Cortex of kidney (tissue), 1 donor: ENCODE data around the gene KSR1.

ENCODE experiments used
- DNase-seq: peaks from one replicate; lab custom pipeline; 2025; lab: John Stamatoyannopoulos, UW

KSR1 gene

DNA sequence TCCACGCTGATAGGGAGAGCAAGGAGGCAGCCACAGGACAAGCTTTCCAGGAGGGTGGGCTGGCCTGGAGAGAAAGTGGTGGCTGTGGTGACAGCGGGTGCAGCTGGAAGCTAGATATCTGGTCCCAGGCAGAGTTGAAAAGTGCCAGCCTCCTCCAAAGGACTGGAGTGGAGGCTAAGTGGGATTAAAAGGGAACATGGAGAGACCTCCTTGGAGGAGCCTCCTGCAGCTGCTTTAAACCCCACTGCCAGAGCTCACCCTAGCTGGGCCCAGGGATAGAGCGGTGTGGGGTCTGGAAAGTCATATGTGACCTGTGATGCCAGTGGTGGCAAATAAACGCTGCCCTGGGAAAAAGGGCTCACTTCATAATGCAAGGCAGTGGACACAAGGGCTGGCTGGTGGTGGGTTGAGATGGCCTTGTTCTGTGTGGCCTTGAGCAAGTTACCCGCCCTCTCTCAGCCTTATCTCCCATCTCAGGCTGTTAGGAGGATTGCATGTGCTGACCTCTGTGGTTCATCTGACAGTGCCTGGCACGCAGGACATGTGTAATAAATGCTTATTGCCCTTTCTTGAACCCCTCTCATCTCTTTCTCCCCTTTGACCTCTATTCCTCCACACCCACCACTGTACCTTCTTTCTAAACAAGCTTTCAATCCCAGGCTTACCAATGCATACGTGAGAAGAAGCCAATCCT lies 113.8 kb downstream of the KSR1 start:
- no peak for DNase-seq

DNA sequence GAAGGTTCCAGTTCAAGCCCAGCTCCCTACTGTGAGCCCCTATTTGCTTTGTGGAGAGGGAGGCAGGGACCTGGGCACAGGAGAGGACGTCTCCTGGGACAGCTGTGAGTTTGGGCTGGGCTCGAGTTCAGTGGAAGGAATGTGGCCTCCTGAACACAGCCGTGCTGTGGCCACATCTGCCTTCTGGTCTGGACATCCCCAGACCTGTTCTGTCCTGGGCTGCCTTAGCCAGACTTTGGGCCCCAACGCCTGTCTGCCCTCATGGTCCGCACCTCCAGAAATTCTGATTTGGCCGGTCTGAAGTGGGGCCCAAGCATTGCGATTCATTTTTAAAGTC lies 114.3 kb downstream of the KSR1 start:
- DNase-seq = no peak

DNA sequence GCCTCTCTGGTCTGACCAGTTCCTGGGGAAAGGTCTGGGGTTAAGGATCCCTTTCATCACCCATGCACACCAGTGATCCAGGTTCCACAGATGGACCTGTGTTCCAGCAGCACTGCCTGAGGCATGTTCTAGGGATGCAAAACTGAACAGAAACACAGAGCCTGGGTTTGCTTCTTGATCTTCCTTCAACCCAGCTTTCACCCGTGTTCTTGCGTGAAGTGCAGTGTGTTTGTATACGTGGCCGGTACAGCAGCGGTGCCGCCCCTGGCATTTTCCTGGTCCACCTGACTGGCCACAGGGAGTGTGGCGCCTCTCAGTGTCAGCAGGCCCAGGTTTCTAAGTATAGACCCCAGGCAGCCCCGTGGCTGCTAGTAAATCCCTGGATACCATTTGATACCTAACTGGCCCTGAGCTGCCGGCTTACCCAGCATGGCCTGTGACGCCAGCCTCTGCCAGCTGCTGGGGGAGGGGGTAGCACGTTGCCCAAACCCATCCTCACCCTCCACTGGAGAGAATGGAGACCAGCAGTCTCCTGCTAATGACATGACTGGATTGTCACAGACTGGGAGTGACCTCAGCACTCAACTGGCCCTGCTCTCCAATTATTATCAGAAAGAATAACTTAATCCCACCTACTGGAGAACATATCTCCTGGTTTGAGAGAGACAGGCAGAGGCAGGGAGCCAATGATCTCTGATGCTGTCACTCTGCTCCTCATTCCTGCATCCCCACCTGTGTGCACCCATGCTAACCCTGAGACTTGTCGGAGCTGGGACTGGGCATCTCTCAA lies 115.5 kb downstream of the KSR1 start:
- no peak for DNase-seq

DNA sequence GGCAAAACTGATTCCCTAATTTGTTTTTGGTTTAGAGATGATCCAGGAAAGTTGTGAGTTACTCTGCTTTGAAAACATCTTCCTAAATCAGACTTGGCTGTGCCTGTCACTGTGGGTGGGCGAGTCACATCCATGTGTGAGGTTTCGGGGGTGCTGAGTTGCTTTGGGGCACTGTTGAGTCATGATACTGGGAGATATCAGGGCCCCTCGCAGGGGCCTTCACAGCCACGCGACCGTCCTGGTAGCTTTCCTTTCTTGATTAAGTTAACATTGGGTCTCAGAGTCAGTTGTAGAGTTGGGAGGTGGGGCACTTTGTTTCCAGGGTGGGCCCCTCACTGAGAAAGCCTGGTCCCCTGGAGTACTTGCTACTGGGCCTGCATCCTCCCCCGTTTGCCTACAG lies 116.4 kb downstream of the KSR1 start:
- no peak for DNase-seq

DNA sequence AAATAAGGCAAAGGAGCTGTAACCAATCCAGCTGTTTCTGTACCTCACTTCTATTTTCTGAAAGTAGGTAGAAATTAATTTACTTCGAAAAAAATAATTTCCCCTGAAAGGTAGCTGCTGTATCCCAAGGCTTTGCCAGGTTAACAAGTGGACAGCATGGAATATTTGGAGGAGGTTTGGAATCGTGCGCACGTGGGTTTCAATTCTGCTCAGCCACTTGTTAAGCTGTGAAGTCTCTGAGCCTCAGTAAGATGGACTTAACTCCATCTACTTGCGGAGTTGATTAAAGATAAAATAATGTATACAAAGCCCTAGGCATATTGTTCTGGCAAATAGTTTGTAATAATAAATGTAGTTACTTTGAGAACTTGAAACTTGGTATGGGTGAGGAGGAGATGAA lies 117.3 kb downstream of the KSR1 start:
- no peak for DNase-seq

DNA sequence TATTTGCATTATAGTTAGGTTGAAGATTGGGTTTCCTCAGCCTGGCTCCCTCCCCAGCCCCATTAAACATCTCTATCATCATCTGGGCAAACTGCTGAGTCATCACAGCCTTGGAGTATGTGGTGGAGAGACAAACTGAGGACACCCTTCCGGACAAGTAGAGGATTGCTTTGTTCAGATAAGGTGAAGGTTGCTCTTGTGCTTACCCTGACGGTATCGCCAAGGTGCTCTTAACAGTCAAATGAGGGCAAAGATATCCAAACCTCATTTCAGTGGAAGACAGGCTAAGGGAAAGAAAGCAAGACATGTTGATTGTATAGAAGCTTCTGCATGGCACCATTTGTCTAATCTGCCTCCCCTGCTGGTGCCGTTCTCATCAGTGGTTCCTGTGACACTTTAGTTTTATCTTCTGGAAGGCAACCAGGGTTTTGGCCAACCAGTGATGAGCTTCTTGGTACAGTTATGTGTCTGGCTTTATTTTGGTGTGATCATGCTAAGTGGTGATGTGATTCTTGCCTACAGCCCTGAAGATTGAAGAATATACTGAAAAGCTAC lies 117.8 kb downstream of the KSR1 start:
- no peak for DNase-seq

DNA sequence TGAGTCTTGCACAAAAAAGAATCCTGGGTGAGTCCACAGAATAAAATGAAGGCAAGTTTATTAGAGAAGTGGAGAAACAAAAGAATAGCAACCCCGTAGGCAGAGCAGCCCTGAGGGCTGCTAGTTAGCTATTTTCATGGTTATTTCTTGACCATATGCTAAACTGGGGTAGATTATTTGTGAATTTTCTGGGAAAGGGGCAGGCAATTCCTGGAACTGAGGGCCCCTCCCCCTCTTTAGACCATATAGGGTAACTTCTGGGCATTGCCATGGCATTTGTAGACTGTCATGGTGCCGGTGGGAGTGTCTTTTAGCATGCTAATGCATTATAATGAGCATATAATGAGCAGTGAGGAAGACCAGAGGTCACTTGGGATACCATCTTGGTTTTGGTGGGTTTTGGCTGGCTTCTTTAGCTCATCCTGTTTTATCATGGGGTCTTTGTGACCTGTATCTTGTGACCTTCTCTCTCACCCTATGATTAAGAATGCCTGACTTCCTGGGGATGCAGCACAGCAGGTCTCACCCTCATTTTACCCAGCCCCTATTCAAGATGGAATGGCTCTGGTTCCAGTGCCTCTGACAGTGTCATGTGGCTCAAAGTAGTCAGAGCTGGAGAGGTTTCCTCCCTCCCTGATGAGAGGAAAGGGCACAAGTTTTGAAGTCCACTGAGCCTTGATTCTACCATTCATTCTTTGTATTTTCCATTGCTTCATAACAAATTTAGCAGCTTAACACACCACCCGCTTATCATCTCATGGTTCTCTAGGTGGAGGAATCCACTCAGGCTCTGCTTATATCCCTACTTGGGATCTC lies 119.1 kb downstream of the KSR1 start:
- no peak for DNase-seq

DNA sequence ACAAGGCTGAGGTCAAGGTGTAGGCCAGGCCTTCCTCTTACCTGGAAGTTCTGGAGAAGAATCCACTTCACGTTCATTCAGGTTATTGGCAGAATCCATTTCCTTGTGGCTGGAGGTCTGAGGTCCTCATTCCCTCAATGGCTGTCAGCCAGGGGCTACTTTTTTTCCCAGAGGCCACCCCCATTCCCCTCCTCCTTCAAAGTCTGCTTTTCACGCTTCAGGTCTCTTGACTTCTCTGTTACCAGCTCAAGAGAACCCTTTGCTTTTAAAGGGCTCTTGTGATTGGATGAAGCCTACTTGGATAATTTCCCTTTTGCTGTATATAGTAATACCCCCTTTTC lies 119.6 kb downstream of the KSR1 start:
- no peak for DNase-seq

DNA sequence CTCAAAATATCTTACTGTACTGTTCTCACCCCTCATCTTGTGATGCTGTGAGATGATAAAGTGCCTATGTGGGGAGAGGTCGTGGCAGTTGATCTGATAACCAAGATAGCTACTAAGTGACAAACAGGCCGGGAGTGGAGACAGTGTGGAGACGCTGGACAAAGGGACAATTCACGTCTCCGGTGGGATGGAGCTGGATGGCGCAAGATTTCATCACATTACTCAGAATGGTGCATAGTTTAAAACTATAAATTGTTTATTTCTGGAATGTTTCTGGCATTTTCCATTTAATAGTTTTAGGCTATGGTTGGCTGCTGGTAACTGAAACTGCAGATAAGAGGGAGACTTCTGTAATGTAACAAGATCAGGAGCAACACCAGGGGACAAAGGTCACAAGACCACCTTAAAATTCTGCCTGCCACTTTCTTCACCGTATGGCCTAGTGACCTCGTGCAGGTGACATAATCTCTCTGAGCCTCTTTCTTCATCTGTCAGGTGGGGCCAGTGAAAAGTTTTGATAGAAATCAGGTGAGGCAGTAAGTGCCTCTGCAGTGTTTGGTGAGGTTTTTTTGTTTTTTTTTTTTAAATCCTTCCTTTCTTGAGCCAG lies 120.3 kb downstream of the KSR1 start:
- DNase-seq = no peak

DNA sequence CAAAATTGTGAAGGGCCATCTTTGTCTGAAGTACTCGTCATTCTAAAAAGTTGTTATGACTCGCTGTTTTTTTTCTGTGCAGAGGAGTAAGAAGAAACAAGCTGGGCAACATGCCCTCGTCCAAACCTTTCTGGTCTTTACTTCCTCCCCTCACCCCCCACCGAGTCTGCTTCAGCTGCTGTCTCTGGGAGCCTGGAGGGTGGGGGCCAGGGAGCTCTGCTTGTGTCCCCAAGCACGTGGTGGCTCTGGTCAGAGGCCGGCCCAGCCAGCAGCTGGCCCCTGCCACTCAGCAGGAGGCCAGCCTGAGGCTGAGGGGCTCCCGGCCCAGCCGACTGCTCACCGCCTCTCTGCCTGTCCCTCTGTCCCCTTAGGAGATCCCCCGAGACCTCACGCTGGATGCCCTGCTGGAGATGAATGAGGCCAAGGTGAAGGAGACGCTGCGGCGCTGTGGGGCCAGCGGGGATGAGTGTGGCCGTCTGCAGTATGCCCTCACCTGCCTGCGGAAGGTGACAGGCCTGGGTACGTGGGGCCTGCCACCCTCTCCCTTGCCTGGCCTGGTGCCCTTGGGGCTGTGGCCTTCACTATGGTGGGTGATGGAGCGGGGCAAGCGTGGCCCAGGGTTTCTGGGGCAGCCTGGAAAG lies 121.0 kb downstream of the KSR1 start:
- no peak for DNase-seq

DNA sequence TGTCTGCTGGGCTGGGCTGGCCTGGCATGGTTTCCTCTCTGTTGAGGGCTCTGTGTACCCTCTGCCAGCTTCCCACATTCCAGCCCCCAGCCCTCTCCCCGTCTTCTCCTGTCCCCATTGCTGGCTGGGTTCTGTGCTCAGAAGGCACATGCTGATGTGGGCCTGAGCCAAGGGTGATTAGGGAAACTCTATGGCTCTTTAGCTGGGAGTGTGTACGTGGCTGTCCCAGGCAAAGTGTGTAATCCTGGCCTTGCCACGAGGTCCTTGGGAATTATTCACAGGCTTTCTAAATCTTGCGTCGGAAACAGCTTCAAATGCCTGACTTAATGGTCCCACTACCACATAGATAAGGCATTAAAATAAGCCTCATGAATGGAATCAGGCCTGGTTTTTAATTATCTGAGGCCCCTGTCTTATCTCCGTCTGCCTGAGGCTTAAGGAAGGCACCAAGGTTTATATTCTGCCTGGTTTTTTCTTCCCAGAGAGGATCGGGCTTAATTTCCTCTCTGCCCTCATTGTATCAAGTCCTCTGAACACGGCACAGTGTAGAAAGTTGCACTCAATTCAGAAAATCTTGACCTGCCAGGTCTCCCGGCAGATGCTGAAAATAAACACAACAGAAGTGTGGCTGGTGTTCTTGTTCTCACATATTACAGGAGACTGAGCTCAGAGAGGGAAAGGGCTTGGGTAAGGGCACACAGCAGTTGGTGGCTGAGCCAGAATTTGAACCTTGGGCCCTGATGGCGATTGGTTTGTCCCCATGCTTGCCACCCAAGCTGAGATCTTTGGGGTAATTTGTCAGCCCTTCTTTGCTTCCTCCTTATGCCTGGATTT lies 121.9 kb downstream of the KSR1 start:
- DNase-seq = no peak

DNA sequence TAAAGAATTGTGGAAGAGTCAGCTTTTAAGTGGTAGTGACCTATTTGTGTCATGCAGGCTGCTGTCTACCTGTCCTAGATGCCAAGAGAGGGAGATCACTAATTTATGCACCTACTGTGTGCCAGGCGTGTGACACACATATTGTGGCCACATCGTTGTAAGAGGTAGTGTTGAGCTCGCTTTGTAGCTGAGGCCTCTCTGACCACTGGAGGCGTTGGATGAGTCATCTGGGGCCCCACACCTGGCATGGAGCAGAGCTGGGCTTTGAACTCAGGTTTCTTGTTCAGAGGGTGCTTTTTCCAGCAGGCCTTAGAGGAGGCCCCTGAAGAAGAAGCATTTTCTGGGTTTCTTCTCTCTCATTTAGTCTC lies 122.5 kb downstream of the KSR1 start:
- DNase-seq = no peak

DNA sequence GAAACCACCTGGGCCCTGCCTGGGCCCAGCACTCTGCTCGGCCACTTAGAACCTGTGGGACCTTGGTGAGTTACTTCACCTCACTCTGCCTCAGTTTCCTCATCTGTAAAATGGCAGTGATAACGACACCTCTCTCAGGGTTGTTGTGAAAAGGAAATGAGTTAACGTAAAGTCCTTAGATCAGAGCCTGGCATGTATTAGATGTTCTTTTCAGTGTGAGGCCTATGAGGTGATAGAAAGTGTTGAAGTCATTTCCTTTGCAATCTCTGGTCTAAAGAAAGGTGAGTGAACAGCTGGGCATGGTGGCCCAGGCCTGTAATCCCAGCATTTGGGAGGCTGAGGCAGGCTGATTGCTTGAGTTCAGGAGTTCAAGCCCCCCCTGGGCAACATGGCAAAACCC lies 123.1 kb downstream of the KSR1 start:
- DNase-seq = no peak

DNA sequence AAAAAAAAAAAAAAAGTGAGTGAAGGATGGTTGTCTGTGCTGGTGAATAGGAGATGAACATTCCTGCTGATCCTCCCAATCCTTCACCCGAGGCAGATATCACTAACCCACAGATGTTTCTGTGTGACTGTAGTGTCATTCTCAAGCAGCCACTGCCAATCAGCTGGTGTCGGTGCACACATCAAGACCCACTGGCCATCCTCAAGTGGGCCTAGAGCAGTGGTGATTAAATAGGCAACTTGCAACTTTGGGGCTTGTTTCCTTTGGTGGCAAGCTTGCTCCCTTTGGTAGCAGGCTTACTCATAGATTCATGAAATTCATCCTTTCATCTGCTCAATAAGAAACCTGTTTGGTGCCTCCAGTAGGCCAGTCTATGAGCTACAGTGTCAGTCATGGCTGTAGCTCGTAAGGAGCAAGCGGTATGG lies 123.7 kb downstream of the KSR1 start:
- DNase-seq = no peak

DNA sequence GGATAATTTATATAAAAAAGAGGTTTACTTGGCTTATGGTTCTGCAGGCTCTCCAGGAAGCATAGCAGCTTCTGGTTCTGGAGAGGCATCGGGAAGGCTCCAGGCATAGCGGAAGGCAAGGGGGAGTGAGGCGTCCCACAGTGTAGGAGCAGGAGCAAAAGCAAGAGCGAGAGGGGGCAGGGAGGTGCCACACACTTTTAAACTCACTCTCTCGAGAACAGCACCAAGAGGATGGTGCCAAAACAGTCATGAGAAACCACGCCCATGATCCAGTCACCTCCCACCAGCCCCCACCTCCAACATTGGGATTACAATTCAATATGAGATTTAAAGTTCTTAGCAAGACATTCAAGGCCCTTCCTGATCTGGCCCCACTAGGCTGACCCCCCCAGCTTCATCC lies 124.8 kb downstream of the KSR1 start:
- no peak for DNase-seq

DNA sequence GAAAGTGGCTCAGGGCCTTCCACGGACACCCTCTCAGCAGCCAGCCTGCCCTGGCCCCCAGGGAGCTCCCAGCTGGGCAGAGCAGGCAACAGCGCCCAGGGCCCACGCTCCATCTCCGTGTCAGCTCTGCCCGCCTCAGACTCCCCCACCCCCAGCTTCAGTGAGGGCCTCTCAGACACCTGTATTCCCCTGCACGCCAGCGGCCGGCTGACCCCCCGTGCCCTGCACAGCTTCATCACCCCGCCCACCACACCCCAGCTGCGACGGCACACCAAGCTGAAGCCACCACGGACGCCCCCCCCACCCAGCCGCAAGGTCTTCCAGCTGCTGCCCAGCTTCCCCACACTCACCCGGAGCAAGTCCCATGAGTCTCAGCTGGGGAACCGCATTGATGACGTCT lies 126.4 kb downstream of the KSR1 start:
- no peak for DNase-seq

DNA sequence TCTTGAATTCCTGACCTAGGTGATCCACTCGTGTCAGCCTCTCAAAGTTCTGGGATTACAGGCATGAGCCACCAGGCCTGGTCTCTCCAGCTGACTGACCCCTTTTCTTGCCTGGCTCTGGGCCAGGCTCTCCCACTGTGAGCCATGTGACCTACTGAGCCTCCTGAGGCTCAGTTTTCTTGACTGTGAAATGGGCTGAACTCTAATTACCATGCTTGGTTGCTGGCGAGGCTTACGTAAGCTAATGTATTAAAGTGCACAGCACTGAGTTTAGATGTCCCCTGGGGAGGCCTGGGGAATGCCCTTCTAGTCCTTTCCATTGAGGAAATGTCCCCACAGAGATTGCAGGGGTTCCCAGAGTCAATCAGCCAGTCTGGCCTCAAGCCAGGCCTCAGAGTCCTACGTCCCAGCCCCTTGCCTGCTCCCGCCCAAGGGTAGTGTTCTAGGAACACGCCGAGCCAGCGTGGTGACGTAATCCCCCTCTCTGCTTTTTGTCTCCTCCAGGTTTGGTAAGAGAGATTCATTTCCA lies 129.0 kb downstream of the KSR1 start:
- no peak for DNase-seq

DNA sequence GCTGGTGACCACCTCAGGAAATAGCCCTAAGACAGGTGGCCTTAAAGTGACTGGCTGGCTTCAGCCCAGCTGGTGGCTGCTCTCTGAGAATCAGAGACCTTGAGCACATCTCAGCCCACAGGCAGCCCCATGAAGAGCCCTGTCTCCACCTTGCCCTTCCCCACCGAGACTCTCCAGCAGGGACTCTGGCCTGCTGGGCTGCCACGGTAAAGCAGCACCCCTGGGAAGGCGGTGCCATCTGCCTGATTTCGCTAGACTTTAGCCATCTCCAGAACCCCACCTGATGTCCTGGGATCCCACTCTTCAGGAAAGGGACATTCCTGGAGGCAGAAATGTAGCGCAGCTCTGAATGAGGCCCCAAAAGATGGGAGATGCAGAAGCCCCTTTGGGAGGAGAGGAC lies 129.5 kb downstream of the KSR1 start:
- DNase-seq = no peak

DNA sequence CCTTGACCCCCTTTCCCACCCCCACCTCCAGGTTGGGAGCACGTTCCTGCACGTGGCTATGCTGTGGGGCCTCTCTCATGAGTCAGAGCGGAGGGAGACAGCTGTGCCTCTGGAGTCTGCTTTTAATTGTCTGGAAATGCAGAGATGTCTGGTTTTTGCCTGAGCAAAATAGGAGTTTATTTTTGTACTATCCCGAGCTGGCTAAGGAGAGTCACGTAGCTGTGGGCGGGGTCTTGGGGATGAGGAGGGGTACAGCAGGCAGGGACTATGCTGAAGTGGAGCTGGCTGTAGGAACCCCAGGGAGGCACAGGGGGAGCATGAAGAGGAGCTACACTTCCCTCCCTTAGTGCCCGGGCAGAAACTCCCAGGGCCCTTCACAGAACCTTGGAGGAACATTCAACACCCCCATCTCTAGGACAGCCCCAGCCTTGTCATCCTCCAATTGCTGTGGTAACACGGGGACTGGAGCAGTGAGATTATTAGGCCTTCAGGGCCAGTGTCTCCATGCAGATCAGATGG lies 130.0 kb downstream of the KSR1 start:
- DNase-seq = no peak

DNA sequence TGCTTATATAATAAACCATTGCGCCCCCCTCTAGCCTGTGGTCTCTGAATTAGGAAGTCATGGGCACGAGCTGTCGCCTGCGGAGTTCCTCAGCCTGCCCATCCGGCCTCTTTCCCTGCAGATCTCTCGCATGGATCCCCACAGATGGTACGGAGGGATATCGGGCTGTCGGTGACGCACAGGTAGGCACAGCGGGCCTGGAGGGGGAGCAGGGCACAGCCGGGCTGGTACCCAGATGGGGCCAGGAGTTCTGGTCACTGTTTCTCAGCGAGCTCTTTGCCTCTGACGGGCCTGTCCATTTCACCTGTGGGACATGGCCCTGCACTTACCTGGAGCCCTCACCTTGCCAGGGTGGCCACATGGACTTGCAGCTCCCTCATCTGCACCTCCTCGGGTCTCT lies 132.1 kb downstream of the KSR1 start:
- DNase-seq = no peak

DNA sequence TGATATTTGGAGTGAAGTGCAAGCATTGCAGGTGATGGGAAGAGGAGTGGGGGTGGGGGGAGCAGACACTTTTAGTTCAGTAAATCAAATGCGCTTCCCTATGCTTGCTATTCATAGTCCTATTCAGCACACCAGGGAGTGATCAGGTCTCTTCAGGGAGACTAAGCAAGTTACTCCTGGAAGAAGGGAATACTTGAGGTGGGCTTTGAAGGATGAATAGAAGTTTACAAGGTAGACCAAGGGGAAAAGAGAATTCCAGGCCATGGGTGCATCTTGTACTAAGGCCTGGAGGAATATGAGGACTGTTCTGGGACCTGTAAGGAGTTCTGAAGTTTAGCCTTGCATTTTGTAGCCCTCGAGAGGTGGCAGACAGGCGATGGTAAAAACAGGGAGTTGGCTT lies 134.6 kb downstream of the KSR1 start:
- no peak for DNase-seq
